GM20000 (cell line): ENCODE measurements around the gene EI24.

Source experiments
- DNase-seq: peaks from one replicate; pipeline ENCODE4 v3.0.0; 2012; ENCODE audit warnings: low spot score
- TF ChIP-seq, protein P1 (sequence below): IDR thresholded peaks from 2 replicates; pipeline ENCODE4 v1.5.1; 2012; ENCODE audit warnings: mild to moderate bottlenecking, control low read depth; ENCODE audit errors: extremely low read depth, missing control alignments

EI24 gene

DNA sequence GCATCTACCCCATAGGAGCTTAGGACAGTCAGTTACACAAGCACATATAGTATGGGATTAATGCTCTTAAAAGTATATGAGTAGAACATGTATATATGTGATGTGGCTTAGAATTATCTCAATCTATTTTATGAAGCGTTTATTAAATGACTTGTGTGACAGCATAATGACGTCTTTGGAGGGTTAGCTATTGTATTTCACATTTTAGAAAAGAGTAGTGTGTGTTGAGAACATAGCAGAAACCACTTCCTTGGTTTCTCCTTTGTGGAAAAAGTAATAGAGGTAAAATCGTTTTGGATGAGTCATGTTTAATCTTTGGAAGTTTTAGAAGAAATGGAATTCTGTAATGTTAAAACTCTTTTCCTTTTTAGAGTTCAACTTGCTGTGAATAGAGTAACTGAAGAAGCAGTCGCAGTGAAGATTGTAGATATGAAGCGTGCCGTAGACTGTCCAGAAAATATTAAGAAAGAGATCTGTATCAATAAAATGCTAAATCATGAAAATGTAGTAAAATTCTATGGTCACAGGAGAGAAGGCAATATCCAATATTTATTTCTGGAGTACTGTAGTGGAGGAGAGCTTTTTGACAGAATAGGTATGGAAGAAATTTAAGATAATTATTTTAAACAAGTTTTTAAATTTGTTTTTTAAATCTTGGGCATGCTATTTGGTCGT is 58.1 kb downstream of the EI24 start:
- DNase-seq: no peak
- TF ChIP-seq, protein P1, sequence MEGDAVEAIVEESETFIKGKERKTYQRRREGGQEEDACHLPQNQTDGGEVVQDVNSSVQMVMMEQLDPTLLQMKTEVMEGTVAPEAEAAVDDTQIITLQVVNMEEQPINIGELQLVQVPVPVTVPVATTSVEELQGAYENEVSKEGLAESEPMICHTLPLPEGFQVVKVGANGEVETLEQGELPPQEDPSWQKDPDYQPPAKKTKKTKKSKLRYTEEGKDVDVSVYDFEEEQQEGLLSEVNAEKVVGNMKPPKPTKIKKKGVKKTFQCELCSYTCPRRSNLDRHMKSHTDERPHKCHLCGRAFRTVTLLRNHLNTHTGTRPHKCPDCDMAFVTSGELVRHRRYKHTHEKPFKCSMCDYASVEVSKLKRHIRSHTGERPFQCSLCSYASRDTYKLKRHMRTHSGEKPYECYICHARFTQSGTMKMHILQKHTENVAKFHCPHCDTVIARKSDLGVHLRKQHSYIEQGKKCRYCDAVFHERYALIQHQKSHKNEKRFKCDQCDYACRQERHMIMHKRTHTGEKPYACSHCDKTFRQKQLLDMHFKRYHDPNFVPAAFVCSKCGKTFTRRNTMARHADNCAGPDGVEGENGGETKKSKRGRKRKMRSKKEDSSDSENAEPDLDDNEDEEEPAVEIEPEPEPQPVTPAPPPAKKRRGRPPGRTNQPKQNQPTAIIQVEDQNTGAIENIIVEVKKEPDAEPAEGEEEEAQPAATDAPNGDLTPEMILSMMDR: no peak
